GM18499 (cell line): ENCODE measurements around the gene HIGD1A.
"Not testable (repeated sequence)": the region's sequence is repeated elsewhere in the genome, so short reads cannot be mapped to it uniquely, and the experiment has no call there.

Experiments
- ATAC-seq: cut with Tn5 transposase; IDR thresholded peaks from one replicate; pipeline ENCODE4 v1.9.1; 2021; ENCODE audit warnings: moderate number of reproducible peaks; ENCODE audit not compliant: insufficient read depth, unreplicated experiment

Gene HIGD1A

DNA sequence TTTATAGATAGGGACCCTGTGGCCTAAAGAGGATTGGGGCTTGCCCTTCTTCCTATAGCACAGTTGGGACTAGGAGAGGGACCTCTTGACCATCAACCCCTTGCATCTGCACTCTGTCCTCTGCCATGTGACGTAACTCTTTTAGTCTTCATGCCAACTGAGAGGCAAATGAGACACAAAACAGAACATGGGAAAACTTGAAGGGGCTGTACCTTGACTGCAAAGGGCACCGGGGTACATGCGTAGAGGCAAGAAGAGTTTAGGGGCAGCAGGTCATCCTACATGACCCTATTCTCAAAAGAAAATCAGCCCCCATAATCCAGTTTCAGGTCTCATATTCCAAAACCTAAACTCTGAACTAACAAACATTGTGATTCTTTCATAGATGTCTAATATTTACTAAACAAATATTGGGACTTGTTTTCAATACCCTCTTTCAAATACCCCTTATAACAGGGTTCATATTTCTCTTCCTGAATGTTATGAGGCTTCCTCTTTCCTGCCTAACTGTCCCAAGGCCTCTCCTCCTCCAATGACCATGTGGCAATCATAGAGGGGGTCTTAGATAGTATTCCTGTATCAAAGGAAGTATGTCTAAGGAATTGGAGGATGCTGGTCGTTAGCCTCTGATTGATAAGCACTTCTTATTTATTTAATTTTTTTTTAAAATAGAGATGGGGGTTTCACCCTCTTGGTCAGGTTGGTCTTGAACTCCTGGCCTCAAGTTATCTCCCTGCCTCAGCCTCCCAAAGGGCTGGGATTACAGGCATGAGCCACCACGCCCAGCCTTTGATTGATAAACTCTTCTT lies 25.5 kb upstream of the HIGD1A start:
- no peak for ATAC-seq

DNA sequence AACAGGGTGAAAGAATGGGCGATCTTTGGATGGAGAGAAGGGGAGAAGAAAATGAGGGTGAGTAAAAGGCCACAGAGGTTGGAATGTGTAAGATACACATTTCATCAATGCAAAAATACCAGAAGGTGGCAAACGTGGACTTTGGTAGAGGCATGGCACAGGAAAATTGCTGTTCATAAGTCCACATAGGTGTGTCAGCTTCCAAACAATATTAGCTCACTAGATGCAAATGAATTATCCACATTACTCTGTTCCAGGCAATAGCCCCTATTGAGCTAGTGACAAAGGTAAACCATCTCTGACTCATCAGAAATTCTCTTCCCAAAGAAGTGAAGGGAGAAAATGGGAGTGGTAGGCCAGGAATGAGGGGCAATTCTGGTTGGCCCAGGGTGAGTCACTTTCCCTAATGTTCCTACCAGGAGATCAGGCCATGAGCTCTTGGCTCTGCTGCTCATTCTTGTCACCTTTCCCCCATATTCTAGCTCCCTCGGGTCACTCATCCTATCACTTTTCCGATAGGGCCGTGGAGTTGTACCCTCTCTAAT lies 24.9 kb upstream of the HIGD1A start:
- ATAC-seq = no peak

DNA sequence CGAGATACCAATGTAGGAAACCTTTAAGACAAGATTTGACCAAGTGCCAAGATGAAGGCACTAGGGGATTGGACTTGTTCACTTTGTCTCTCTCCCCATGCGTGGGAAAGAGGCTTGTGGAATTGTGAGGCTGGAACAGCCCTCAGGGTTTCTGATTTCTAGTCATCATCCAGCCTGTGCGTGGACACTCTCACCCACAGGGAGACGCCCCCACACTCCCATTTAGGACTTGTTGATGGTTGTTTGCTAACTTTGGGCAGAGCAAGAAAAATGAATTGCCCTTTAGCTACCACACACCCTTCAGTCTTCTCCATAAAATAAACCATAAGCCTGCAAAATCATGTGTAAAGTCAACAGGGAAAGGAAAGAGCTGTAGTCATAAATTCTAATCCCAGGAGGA lies 23.4 kb upstream of the HIGD1A start:
- ATAC-seq = no peak

DNA sequence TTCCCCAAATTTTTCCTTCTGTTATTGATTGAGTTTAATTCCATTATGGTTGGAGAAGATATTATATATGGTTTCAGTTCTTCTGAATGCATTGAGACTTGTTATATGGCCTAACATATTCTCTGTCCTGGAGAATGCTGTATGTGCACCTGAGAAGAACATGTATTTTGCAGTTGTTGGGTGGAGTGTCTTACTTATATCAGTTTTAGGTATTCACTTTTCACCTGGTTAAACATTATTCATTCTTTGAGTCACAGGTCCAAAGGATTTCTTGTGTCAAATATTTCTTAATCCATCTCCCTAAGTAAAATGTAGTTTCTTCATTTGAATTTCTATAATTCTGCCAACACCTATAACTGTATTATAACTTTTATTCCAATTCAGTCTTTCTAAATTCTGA lies 22.7 kb upstream of the HIGD1A start:
- no peak for ATAC-seq

DNA sequence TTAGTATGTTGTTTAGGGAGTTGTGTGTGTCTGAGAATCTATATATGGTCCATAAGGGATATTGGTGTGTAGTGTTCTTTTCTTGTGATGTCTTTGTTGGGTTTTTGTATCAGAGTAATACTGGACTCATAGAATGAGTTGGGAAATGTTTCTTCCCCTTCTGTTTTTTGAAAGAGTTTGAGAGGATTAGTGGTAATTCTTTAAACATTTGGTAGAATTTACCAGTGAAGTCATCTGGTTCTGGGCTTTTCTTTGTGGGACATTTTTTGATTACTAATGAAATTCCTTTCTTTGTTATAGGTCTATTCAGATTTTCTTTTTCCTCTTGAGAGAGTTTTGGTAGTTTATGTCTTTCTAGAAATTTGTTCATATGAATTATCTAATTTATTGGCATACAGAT lies 21.9 kb upstream of the HIGD1A start:
- ATAC-seq = no peak

DNA sequence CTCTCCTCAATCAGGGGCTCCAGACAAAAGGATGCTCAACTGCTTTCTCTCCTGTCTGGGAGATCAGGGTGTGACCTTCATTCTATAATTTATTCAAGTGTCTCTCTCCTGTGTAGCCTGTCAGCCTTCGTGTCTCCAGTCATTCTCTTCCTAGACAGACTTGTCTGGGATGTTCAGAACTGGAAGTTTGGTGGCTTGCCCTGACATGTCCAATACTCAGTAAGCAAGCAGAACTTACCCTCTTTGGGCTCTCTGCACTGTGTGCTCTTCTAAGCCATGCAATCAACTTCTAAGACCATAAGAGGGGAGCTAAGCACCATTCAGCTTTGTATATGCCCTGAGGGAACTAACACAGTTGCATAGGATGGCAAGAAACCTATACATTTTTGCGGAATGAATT lies 19.1 kb upstream of the HIGD1A start:
- ATAC-seq = no peak

DNA sequence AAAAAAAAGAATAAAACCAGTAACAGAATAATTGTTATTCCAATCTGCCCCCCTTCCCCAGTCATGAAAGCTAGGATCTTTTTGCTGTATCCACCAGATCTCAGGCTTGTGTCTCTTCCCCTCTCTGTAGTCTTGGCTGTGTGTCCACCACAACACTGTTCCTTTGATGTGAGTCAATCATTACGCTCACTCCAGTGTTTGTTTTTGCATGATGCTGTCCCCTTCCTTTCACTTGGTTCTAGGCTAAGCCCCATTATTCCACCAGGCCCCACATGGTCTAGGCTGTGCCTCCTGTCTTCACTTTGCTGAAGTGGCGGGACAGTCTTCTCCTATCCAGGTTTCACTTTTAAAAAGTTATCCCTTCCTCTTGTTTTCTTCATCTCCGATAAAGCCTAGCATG lies 18.5 kb upstream of the HIGD1A start:
- no peak for ATAC-seq

DNA sequence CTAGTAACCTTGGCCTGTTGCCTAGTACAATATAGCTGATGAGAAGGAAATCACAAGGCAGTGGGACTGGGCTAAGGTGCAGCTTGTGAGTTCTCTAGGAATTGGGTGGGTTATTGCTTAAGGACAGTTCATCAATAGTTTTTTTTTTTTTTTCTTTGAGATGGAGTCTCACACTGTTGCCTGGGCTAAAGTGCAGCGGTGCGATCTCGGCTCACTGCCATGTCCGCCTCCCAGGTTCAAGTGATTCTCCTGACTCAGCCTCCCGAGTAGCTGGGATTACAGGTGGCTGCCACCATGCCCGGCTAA lies 16.4 kb upstream of the HIGD1A start:
- no peak for ATAC-seq

DNA sequence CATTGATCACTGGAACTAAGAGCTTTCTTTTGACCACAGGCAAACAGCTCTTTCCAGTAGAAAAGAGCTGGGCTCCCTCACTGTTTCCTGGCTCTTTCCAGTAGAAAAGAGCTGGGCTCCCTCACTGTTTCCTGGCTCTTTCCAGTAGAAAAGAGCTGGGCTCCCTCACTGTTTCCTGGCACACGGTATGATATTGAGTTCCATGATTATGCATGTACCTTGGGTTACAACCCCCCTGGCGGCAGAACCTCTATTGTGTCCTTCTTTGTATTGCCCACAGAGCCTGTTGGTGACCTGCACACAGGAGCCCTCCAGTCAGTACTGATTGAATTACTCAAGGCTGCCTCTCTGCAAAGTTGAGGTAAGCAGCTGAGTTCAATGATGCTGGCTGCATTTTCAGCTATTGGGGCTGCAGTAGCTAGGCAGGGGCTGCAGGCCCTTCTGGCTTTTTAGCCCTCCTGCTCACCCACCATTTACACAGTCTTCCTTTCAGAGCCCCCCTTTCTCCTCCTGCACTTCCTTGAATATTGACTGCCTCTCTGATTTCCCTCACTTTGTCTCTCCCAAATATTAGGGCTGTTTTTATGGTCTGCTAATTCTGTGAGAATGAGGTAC lies 15.2 kb upstream of the HIGD1A start:
- ATAC-seq = no peak

DNA sequence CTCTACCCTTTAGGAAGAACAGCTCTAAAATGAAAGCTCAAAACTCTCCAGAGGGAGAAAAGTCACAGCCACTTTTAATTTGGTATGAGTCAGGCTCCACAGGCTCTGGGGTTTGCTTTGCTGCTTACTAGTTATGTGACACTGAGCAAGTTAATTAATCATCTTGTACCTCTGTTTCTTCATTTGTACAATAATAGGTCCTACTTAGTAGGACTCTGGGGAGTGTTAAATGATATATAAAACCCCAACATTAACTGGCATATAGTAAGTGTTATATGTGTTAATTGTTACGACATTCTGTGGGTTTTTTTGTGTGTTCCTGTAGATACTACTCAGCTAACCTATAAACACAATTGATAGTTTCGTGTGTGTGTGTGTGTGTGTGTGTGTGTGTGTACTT lies 11.5 kb upstream of the HIGD1A start:
- ATAC-seq = no peak

DNA sequence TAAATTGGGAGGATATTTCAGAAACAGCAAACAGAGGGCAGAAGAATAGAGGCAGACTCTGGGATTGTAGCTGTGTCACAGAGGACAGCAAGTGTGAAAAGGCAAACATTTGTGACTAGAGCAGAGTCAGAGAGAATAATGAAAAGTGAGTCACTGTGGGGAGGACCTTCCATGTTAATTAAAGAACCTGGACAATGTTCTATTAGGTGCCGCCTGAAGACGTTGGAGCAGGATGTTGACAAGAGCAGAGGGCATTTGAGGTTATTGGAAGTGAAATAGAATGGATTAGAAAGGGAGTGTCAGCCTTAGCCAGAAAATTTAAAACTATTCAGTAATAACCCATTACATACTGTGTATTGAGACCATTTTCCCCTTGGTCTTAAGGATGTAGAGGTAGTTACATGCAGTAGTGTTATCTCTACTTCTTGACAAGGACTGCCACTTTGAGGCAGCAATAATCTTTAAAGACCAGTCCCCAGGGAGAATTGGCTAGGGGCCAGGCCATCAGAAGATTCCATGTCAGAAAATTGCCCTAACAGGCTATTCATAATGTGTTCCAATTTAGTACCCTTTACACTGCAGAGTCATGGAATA lies 10.7 kb upstream of the HIGD1A start:
- ATAC-seq = no peak

DNA sequence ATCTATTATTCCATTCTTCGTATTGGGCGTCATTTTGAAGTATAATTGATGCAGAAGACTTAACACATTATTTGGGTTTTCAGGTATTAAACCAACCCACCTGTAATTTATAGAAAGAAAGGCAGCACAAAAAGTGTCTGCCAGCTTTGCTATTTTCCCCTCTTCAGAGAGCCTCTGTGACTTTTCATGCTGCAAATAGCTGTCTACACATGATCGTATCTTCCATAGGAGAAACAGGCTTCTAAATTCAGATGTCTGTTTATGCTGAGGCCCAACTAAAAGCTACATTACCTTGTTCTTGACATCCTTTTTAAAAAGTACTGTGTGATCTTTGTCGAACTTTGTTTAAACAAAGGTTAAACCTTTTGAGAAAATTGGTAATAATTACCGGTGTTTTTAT lies 10.0 kb upstream of the HIGD1A start:
- ATAC-seq = no peak

DNA sequence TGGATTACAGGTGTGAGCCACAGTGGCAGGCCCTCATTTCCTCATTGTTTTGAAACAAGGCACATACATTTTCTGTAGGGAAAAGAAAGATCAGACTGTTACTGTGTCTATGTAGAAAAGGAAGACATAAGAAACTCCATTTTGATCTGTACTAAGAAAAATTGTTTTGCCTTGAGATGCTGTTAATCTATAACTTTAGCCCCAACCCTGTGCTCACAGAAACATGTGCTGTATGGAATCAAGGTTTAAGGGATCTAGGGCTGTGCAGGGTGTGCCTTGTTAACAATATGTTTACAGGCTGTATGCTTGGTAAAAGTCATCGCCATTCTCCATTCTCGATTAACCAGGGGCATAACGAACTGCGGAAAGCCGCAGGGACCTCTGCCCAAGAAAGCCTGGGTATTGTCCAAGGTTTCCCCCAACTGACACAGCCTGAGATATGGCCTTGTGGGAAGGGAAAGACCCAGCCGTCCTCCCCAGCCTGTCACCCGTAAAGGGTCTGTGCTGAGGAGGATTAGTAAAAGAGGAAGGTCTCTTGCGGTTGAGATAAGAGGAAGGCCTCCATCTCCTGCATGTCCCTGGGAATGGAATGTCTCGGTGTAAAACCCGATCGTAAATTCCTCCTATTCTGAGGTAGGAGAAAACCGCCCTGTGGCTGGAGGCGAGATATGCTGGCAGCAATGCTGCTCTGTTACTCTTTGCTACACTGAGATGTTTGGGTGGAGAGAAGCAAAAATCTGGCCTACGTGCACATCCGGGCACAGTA lies 7.0 kb upstream of the HIGD1A start:
- ATAC-seq = not testable (repeated sequence)

DNA sequence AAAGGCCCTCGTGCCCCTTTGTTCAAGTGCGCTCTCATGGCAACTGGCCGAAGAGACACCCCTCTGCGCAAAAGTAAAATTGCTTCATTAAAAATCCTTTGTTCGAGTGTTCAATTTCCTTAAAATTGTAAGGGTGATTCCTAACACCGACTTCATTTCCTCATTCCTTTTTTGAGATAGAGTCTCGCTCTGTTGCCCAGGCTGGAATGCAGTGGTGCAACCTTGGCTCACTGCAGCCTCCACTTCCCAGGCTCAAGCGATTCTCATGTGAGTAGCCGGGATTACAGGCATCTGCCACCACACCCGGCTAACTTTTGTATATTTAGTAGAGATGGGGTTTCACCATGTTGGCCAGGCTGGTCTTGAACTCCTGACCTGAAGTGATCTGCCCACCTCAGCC lies 6.4 kb upstream of the HIGD1A start:
- not testable (repeated sequence) for ATAC-seq

DNA sequence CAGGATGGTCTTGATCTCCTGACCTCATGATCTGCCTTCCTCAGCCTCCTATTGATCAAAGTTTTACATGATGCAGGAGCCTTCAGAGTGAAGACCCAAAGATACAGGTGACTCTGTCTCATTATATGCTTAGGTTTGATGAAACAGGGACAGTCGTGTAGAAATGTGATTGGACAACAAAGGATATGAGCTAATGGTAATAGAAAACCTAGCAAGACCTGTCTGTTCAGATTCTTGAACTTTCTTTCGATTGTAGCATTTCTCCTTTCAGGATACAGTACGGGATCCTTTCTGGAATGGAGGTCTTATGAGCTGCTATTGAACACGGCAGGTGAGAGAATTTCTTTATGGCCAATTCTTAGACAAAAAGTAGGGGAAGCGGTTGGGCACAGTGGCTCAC lies 4.9 kb upstream of the HIGD1A start, which contains the start of gene ACKR2:
TSS of gene ACKR2 (plus strand) at position 244 of the 400 bp plus-strand sequence. CDS start 55,058 bp downstream, outside the sequence.
- no peak for ATAC-seq

DNA sequence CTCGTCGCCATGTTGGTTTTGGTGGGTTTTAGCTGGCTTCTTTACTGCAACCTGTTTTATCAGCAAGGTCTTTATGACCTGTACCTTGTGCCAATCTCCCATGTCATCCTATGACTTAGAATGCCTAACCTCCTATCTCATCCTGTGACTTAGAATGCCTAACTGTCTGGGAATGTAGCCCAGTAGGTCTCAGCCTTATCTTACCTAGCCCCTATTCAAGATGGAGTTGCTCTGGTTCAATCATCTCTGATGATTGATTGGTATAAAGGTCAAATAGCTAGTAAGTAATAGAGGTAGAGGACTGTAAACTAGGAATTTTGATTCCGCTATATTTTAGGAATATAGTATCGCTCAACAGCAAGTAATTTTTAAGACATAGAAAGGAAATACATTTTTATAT lies 3.6 kb upstream of the HIGD1A start:
- ATAC-seq = no peak

DNA sequence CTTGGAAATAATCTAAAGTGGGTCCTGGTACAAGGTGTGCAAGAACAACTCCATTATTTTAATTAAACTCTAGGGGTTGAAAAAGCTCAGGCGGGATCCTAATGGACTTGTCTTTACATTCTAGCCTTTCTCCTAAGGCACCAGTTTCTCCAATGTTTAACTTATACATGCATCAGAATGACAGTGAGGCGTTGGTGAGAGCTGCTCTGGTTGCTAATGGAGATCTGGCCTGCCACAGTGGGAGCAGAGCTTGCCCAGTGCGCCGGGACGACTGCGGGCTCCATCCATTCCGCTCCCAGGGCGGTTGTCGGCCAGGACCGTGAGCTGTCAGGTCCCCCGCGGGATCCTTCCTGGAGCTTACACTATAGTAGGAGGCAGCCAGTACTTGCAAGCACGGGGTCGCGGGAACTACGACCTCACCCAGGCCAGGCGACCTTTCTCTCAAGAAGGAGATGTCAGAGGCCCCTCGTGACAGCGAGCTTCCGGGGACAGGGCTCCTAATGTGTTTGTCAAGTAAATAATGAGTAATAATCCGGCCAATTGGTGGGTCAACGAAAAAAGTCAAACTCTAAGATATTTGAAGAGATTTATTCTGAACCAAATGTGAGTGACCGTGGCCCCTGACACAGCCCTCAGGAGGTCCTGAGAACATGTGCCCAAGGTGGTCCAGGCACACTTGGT lies 991 bp upstream of the HIGD1A start:
- ATAC-seq = no peak

DNA sequence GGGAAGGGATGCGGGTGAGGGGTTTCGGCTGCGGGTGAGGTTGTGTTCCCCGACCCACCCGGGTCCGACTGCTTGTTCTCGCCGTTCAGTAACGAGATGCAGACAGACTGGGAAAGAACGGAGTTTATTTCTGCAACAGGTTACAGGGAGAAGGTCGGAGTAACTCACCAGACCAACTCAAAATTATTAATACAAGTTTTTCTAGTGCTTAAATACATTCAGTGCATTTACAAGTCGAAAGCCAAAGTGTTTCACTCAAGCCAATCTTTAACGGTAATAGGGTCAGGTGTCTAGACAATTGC lies 492 bp upstream of the HIGD1A start:
- no peak for ATAC-seq

DNA sequence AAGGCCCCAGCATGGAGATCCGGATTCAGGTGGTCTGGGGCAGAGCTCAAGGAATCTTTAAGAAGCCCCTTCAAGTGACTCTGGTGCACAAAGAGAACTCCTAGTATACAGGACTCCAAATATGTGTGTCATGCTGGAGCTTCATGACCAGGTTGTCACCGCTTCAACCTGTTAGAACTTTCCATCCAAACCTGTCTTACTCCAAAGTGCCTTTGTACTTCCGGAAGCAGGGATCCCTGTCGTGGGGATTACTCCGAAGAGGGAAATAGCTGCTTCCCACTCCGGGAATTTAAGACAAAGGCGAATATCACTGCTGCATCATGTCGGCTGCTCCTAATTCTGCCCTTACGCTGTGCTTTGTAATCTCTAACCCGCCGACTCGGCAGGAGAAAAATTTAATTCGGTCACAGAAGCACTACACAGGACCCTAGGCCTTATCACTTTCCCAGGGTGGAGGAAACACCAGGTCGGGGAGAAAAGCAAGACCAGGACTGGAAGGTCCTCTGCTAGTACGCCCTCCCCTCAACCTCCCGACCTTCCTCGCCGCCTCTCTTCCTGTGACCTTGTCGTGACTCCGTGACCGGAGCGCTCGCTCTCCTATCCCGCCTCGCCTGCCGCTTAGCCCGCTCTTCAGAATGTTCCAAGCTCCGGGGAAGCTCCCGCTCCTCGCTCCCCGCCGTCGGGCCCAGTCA lies 730 bp downstream of the HIGD1A start:
- ATAC-seq = peak; percentile 25

DNA sequence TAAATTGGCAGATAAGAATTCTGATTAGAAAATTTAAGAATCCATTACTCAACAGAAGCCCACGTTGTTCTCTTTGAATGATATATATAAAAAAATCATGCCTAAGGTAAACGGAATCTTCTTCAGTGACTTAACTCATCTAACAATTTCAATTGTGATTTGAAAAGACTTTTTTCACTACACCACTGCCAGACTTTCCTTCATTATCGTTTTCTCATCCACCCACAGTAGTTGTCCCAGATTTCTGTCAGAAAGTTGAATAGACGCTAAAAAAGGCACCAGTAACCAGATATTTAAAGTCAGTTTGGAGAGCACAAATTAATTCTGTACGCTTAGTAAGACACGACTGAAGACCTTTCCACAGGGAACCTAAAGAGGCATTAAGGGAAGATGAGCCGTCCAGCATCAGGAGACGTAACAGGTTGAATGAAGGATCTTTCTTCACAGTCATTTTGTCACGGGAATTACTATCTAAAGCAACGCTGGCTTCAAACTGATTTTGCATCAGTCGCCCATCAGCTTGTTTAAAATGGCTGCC lies 1.3 kb downstream of the HIGD1A start:
- no peak for ATAC-seq
